ENCODE data around the gene SGMS1. TPM values are rescaled to one million over a fixed set of nuclear protein-coding genes. Genes with fewer than 3 reads are reported as not detected.

Gene SGMS1
- total and polyA plus RNA-seq, 2 donors from 2014 or later: 13.6 to 100 TPM

DNA sequence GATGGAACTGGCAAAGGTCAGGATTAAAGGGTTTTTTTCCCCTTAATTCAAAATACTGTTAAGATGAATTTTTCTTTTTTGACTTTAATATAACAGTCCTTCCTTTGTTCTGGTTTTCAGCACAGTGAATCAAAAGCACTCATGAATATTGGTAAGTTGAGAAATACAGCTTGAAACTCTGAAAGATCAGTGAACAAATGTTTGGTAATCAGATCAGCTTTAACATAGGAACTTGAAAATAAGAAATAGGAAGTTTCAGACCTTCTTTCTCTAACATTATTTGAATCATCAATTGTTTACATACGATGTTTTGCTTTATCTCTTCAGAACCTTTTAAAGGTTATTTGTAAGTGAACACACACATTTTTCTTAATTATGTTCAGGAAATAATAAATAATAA, 90.5 kb downstream of the SGMS1 start:
- Histone ChIP-seq H3K9me3 (ENCODE audit: control insufficient read depth in 2 of 3, insufficient read depth in 1 of 3, low read length in 3 of 3) (no peaks in the 10 kb centered on the region), H3K27ac (ENCODE audit: low read depth in 2 of 2, low read length in 2 of 2) (no peak overlapping the region), H3K4me1 (ENCODE audit: control insufficient read depth in 2 of 3, insufficient read depth in 2 of 3, low read depth in 1 of 3, low read length in 3 of 3) (no peaks in the 10 kb centered on the region), H3K36me3 (ENCODE audit: control insufficient read depth in 2 of 3, insufficient read depth in 3 of 3, low read length in 3 of 3) (no peaks in the 10 kb centered on the region), H3K4me3 (ENCODE audit: low read length in 3 of 3) (no peak overlapping the region), H3K27me3 (ENCODE audit: control insufficient read depth, insufficient read depth, low read length) (no peaks in the 10 kb centered on the region), H3K9ac (ENCODE audit: low read length in 3 of 3) (no peak overlapping the region)
- FAIRE-seq: peak; percentile 76
- intact Hi-C loops (cut with DNase I): no loop called here
- TF ChIP-seq, protein P1, sequence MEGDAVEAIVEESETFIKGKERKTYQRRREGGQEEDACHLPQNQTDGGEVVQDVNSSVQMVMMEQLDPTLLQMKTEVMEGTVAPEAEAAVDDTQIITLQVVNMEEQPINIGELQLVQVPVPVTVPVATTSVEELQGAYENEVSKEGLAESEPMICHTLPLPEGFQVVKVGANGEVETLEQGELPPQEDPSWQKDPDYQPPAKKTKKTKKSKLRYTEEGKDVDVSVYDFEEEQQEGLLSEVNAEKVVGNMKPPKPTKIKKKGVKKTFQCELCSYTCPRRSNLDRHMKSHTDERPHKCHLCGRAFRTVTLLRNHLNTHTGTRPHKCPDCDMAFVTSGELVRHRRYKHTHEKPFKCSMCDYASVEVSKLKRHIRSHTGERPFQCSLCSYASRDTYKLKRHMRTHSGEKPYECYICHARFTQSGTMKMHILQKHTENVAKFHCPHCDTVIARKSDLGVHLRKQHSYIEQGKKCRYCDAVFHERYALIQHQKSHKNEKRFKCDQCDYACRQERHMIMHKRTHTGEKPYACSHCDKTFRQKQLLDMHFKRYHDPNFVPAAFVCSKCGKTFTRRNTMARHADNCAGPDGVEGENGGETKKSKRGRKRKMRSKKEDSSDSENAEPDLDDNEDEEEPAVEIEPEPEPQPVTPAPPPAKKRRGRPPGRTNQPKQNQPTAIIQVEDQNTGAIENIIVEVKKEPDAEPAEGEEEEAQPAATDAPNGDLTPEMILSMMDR (IDR thresholded peaks at IDR 0.05; ENCODE audit: borderline replicate concordance, extremely low read depth, insufficient read depth): no peak
- no peak for DNase-seq

DNA sequence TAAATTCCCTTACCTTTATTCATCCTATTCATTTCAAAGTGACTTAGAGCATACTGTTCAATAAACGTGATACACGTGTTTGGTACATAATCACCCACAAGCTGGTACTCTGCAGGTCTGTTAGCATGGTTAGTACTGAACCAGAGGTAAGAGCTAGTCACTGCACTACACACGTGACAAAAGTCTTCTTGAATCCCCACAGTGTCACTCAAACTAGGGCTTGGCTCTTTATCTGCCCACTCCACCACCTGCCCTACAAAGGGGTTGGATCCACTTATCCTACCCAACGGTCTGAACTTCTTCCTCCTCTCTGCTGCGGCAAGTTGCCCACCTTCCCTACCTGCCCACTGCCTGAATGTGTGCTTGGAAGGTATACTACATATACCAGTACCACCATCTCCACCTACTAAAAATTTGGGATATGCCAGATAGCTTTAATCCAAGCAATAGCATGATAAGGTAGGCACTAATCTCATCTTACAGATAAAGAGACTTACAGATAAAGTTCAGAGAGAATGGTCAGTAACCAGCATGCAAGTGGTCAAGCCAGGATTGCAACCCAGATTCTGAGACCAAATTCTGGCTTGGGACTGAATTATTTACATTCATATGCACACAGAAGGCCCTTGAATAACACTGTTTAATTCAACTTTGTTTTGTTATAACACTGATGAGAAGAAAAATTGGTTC, 92.2 kb downstream of the SGMS1 start:
- H3K4me1 ChIP-seq (ENCODE audit: control insufficient read depth in 2 of 3, insufficient read depth in 2 of 3, low read depth in 1 of 3, low read length in 3 of 3): no peaks in the 10 kb centered on the region
- no peak for FAIRE-seq
- H3K9me3 ChIP-seq (ENCODE audit: control insufficient read depth in 2 of 3, insufficient read depth in 1 of 3, low read length in 3 of 3): no peaks in the 10 kb centered on the region
- H3K9ac ChIP-seq (ENCODE audit: low read length in 3 of 3): no peak overlapping the region
- TF ChIP-seq, protein P1 (IDR thresholded peaks at IDR 0.05; ENCODE audit: borderline replicate concordance, extremely low read depth, insufficient read depth): no peak
- H3K27me3 ChIP-seq (ENCODE audit: control insufficient read depth, insufficient read depth, low read length): no peaks in the 10 kb centered on the region
- no peaks in the 10 kb centered on the region for H3K36me3 ChIP-seq (ENCODE audit: control insufficient read depth in 2 of 3, insufficient read depth in 3 of 3, low read length in 3 of 3)
- no peak overlapping the region for H3K27ac ChIP-seq (ENCODE audit: low read depth in 2 of 2, low read length in 2 of 2)
- no peak for DNase-seq
- H3K4me3 ChIP-seq (ENCODE audit: low read length in 3 of 3): no peak overlapping the region
- intact Hi-C loops (cut with DNase I): no loop called here

DNA sequence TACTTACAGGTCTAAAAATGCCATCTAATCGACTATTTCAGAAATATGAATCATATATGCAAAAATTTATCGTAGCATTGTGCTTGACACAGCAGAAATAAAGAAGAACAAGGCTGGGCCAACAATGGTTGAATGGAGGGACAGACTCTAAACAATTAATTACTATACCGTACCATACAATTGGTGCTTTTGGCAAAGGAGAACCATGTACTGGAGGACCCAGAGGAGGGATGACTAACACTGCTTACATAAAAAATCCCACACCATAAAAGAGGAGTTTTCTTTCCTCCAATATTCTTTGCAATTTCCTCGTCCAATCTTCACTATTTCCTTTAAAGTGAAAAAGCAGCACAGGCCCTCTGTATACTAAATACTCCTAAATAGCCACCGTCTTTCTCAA, 94.1 kb downstream of the SGMS1 start:
- Histone ChIP-seq H3K9me3 (ENCODE audit: control insufficient read depth in 2 of 3, insufficient read depth in 1 of 3, low read length in 3 of 3) (no peaks in the 10 kb centered on the region), H3K4me3 (ENCODE audit: low read length in 3 of 3) (no peak overlapping the region), H3K9ac (ENCODE audit: low read length in 3 of 3) (no peak overlapping the region), H3K36me3 (ENCODE audit: control insufficient read depth in 2 of 3, insufficient read depth in 3 of 3, low read length in 3 of 3) (no peaks in the 10 kb centered on the region), H3K27ac (ENCODE audit: low read depth in 2 of 2, low read length in 2 of 2) (no peak overlapping the region), H3K27me3 (ENCODE audit: control insufficient read depth, insufficient read depth, low read length) (no peaks in the 10 kb centered on the region), H3K4me1 (ENCODE audit: control insufficient read depth in 2 of 3, insufficient read depth in 2 of 3, low read depth in 1 of 3, low read length in 3 of 3) (no peaks in the 10 kb centered on the region)
- DNase-seq (no peak), FAIRE-seq (no peak)
- TF ChIP-seq, protein P1 (IDR thresholded peaks at IDR 0.05; ENCODE audit: borderline replicate concordance, extremely low read depth, insufficient read depth): no peak
- intact Hi-C loops (cut with DNase I): no loop called here

DNA sequence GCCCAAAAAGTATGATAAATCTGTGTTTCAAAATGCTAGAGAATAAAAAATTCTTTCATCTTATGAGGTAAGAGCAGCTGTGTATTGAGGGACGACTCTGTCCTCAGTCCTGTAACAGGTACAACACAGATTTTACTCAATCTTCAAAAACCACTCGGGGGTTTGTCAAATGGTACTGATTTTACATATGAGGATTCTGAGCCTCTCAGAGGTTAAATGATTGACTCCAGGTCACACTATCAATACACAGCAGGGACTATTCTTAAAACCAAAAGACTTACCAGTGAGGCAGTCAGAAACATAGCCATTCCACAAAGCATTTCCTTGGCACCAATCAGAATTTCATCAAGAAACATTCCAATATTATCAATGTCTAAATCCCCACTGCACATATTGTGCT, 95.5 kb downstream of the SGMS1 start:
- TF ChIP-seq, protein P1 (IDR thresholded peaks at IDR 0.05; ENCODE audit: borderline replicate concordance, extremely low read depth, insufficient read depth): no peak

More for the DNA sequence above, 95.5 kb downstream of the SGMS1 start:
- Histone ChIP-seq H3K36me3 (ENCODE audit: control insufficient read depth in 2 of 3, insufficient read depth in 3 of 3, low read length in 3 of 3) (no peaks in the 10 kb centered on the region), H3K4me3 (ENCODE audit: low read length in 3 of 3) (no peak overlapping the region), H3K9me3 (ENCODE audit: control insufficient read depth in 2 of 3, insufficient read depth in 1 of 3, low read length in 3 of 3) (no peaks in the 10 kb centered on the region), H3K27me3 (ENCODE audit: control insufficient read depth, insufficient read depth, low read length) (no peaks in the 10 kb centered on the region), H3K4me1 (ENCODE audit: control insufficient read depth in 2 of 3, insufficient read depth in 2 of 3, low read depth in 1 of 3, low read length in 3 of 3) (no peaks in the 10 kb centered on the region), H3K9ac (ENCODE audit: low read length in 3 of 3) (no peak overlapping the region), H3K27ac (ENCODE audit: low read depth in 2 of 2, low read length in 2 of 2) (no peak overlapping the region)
- DNase-seq: no peak
- no peak for FAIRE-seq
- intact Hi-C loops (cut with DNase I): no loop called here
